ENCODE measurements around the gene NPAS3. TPM values are rescaled to one million over a fixed set of nuclear protein-coding genes. Genes with fewer than 3 reads are reported as not detected.

Gene NPAS3
- total RNA-seq, 1 donor from 2014 or later, result 2.4 TPM

DNA sequence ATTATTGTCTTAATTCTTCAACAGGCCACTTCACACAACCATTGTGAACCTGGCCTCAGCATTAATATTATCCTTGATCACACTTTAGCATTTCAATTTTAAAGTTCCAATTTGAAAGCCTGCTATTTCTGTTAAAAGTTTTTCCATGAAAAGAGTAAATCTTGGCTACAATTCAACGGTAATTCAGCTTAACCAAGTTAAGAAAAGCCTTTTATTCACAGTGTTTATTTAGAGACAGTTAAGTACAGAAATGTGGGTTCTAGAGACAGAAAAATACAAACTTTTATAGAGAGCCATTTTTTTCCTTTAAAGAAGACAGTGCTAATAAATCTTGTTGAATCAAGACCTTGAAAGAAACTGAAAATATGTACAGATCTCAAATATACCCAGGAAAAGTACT lies 103.9 kb downstream of the NPAS3 start:
- H3K4me3 Mint-ChIP-seq (ENCODE audit: unreplicated experiment), result no peak overlapping the region
- H3K27ac Mint-ChIP-seq (ENCODE audit: unreplicated experiment), result no peak overlapping the region
- no peaks in the 10 kb centered on the region for H3K36me3 Mint-ChIP-seq (ENCODE audit: unreplicated experiment)
- peaks cover 18% of the 10 kb centered on the region for H3K9me3 Mint-ChIP-seq (ENCODE audit: unreplicated experiment)
- H3K27me3 Mint-ChIP-seq (ENCODE audit: unreplicated experiment), result peaks cover 2% of the 10 kb centered on the region
- TF ChIP-seq CTCF (IDR thresholded peaks at IDR 0.05), result no peak
- no peaks in the 10 kb centered on the region for H3K4me1 Mint-ChIP-seq (ENCODE audit: unreplicated experiment)
- no peak for DNase-seq (ENCODE audit: extremely low spot score, unreplicated experiment)

DNA sequence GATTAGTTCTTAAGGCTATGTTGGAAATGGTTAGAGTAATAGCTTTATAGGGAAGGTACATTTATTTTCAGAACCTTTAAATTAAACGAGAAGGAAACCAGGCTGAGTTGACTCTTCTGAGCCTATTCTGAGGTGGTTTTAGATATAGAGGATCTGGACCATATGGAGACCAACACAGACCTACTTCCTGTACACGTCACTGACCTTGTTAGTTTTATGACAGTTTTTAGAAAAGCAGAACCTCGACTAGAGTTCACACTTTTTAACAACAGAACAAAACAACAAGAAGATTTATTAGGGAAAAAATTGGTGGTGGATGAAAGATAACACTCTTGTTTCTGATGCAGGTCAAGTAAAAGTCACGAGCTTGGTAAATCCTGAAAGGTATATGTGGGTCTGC lies 107.1 kb downstream of the NPAS3 start:
- no peak for TF ChIP-seq CTCF (IDR thresholded peaks at IDR 0.05)
- Mint-ChIP-seq H3K36me3 (ENCODE audit: unreplicated experiment) (no peaks in the 10 kb centered on the region), H3K27ac (ENCODE audit: unreplicated experiment) (no peak overlapping the region), H3K4me1 (ENCODE audit: unreplicated experiment) (no peaks in the 10 kb centered on the region), H3K4me3 (ENCODE audit: unreplicated experiment) (no peak overlapping the region), H3K27me3 (ENCODE audit: unreplicated experiment) (peaks cover 2% of the 10 kb centered on the region), H3K9me3 (ENCODE audit: unreplicated experiment) (peaks cover 18% of the 10 kb centered on the region)
- no peak for DNase-seq (ENCODE audit: extremely low spot score, unreplicated experiment)

GRCh38 chr14:33052943-33053342 lies 114.3 kb downstream of the NPAS3 start:
- no peak overlapping the region for H3K27ac Mint-ChIP-seq (ENCODE audit: unreplicated experiment)
- no peaks in the 10 kb centered on the region for H3K9me3 Mint-ChIP-seq (ENCODE audit: unreplicated experiment)
- no peak for TF ChIP-seq CTCF (IDR thresholded peaks at IDR 0.05)
- H3K4me3 Mint-ChIP-seq (ENCODE audit: unreplicated experiment), result no peak overlapping the region
- DNase-seq (ENCODE audit: extremely low spot score, unreplicated experiment), result no peak
- H3K36me3 Mint-ChIP-seq (ENCODE audit: unreplicated experiment), result no peaks in the 10 kb centered on the region
- no peaks in the 10 kb centered on the region for H3K4me1 Mint-ChIP-seq (ENCODE audit: unreplicated experiment)
- peaks cover 9% of the 10 kb centered on the region for H3K27me3 Mint-ChIP-seq (ENCODE audit: unreplicated experiment)

DNA sequence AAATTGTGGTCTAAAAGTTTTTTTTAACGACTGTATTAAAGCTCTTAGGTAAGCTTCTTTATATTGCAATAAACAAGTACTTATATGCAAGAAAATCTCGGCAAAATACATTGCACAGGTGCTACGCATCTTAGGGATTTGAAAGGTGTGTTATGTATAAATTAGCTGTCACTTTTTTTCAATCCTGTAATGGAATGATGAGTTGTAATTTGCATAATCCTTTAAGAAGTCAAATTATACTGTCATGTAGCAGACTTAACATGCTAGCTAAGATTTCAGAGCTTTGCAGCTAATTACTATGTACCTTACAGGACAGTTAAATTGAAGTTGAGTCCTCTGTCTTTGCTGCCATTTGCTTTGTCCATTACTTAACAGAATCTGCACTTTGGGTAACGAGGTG lies 117.5 kb downstream of the NPAS3 start:
- no peak for DNase-seq (ENCODE audit: extremely low spot score, unreplicated experiment)
- H3K4me3 Mint-ChIP-seq (ENCODE audit: unreplicated experiment), result no peak overlapping the region
- no peaks in the 10 kb centered on the region for H3K4me1 Mint-ChIP-seq (ENCODE audit: unreplicated experiment)
- peaks cover 9% of the 10 kb centered on the region for H3K27me3 Mint-ChIP-seq (ENCODE audit: unreplicated experiment)
- no peaks in the 10 kb centered on the region for H3K9me3 Mint-ChIP-seq (ENCODE audit: unreplicated experiment)
- no peak overlapping the region for H3K27ac Mint-ChIP-seq (ENCODE audit: unreplicated experiment)
- no peak for TF ChIP-seq CTCF (IDR thresholded peaks at IDR 0.05)
- H3K36me3 Mint-ChIP-seq (ENCODE audit: unreplicated experiment), result no peaks in the 10 kb centered on the region

- TF ChIP-seq CTCF (IDR thresholded peaks at IDR 0.05), result no peak
- Mint-ChIP-seq H3K4me1 (ENCODE audit: unreplicated experiment) (no peaks in the 10 kb centered on the region), H3K27ac (ENCODE audit: unreplicated experiment) (no peak overlapping the region), H3K27me3 (ENCODE audit: unreplicated experiment) (peaks cover 9% of the 10 kb centered on the region), H3K4me3 (ENCODE audit: unreplicated experiment) (no peak overlapping the region), H3K36me3 (ENCODE audit: unreplicated experiment) (no peaks in the 10 kb centered on the region), H3K9me3 (ENCODE audit: unreplicated experiment) (no peaks in the 10 kb centered on the region)
- DNase-seq (ENCODE audit: extremely low spot score, unreplicated experiment), result no peak
Measured at GRCh38 chr14:33057585-33057984, 118.9 kb downstream of the NPAS3 start.
